Activated T-helper 1 cell treated with anti-CD3 and anti-CD28 coated beads, Interleukin-12 subunit alpha, Interleukin-12 subunit beta, Interleukin-2, Interleukin-4 antibody, amounts not matched to agents 30 ng/mL and 10 ng/mL and 1 ng/mL, durations not matched to agents 14 hours and 24 hours and 36 hours (primary cell): Measurements from ENCODE around the gene EPHX1. TPM values are rescaled to one million over a fixed set of nuclear protein-coding genes. Genes with fewer than 3 reads are reported as not detected.

Source experiments
- DNase-seq: peaks from one replicate; pipeline ENCODE4 v3.0.0; 2021; ENCODE audit warnings: low spot score
- H3K27ac Mint-ChIP-seq: one replicate; pipeline ENCODE4 v1.8.0; 2021; ENCODE audit warnings: mild to moderate bottlenecking, mixed read lengths
- H3K27me3 Mint-ChIP-seq: one replicate; pipeline ENCODE4 v1.8.0; 2022; ENCODE audit warnings: mild to moderate bottlenecking, moderate library complexity, mixed read lengths; ENCODE audit not compliant: insufficient read depth
- H3K36me3 Mint-ChIP-seq: one replicate; pipeline ENCODE4 v1.8.0; 2021; ENCODE audit warnings: low read depth, mixed read lengths
- H3K4me1 Mint-ChIP-seq: one replicate; pipeline ENCODE4 v1.8.0; 2021; ENCODE audit warnings: low read depth, mixed read lengths
- H3K4me3 Mint-ChIP-seq: one replicate; pipeline ENCODE4 v1.8.0; 2021; ENCODE audit warnings: mild to moderate bottlenecking, moderate library complexity, mixed read lengths
- H3K9me3 Mint-ChIP-seq: one replicate; pipeline ENCODE4 v1.8.0; 2021; ENCODE audit warnings: mixed read lengths
- intact Hi-C: fragments of 100-400 bp; cut with micrococcal nuclease; formaldehyde crosslinking; loops from one replicate; pipeline ENCODE4 v1.15.1; 2024
- total RNA-seq: library from RNA; stranded (reverse); gene quantifications from 2 replicates; pipeline ENCODE4 v1.2.3, GENCODE V29; 2022

The EPHX1 gene
- total RNA-seq, 1 donor from 2014 or later = 1.6 TPM

GRCh38 chr1:225870911-225871310 is 61.0 kb downstream of the EPHX1 start:
- H3K4me1 Mint-ChIP-seq = peaks cover 13% of the 10 kb centered on the region
- no peaks in the 10 kb centered on the region for H3K9me3 Mint-ChIP-seq
- H3K36me3 Mint-ChIP-seq = peaks cover 44% of the 10 kb centered on the region
- intact Hi-C loops = no loop called here
- DNase-seq = no peak
- H3K4me3 Mint-ChIP-seq = no peak overlapping the region
- H3K27me3 Mint-ChIP-seq = no peaks in the 10 kb centered on the region
- no peak overlapping the region for H3K27ac Mint-ChIP-seq

GRCh38 chr1:225871359-225872074 is 61.6 kb downstream of the EPHX1 start:
- no peak for DNase-seq
- Mint-ChIP-seq H3K9me3 (no peaks in the 10 kb centered on the region), H3K4me3 (no peak overlapping the region), H3K27ac (no peak overlapping the region), H3K36me3 (peaks cover 45% of the 10 kb centered on the region), H3K27me3 (no peaks in the 10 kb centered on the region), H3K4me1 (peaks cover 7% of the 10 kb centered on the region)
- intact Hi-C loops = no loop called here

- Mint-ChIP-seq H3K27me3 (no peaks in the 10 kb centered on the region), H3K36me3 (peaks cover 46% of the 10 kb centered on the region), H3K9me3 (no peaks in the 10 kb centered on the region), H3K27ac (no peak overlapping the region), H3K4me3 (no peak overlapping the region), H3K4me1 (peaks cover 4% of the 10 kb centered on the region)
- intact Hi-C loops = no loop called here
- no peak for DNase-seq
Measured at GRCh38 chr1:225872075-225872430, 62.1 kb downstream of the EPHX1 start.

- Mint-ChIP-seq H3K36me3 (peaks cover 47% of the 10 kb centered on the region), H3K4me3 (no peak overlapping the region), H3K4me1 (peaks cover 16% of the 10 kb centered on the region), H3K27ac (no peak overlapping the region), H3K27me3 (no peaks in the 10 kb centered on the region), H3K9me3 (no peaks in the 10 kb centered on the region)
- no peak for DNase-seq
- intact Hi-C loops = no loop called here
Measured at GRCh38 chr1:225873281-225873850, 63.4 kb downstream of the EPHX1 start.

- no peaks in the 10 kb centered on the region for H3K27me3 Mint-ChIP-seq
- H3K9me3 Mint-ChIP-seq = no peaks in the 10 kb centered on the region
- H3K27ac Mint-ChIP-seq = no peak overlapping the region
- intact Hi-C loops = no loop called here
- no peak for DNase-seq
- H3K4me3 Mint-ChIP-seq = no peak overlapping the region
- peaks cover 45% of the 10 kb centered on the region for H3K36me3 Mint-ChIP-seq
- peaks cover 25% of the 10 kb centered on the region for H3K4me1 Mint-ChIP-seq
Measured at GRCh38 chr1:225874431-225874830, 64.5 kb downstream of the EPHX1 start.

GRCh38 chr1:225875044-225875815 is 65.3 kb downstream of the EPHX1 start:
- H3K27ac Mint-ChIP-seq = no peak overlapping the region
- DNase-seq = no peak

GRCh38 chr1:225876900-225877510 is 67.1 kb downstream of the EPHX1 start:
- Mint-ChIP-seq H3K9me3 (no peaks in the 10 kb centered on the region), H3K4me1 (peaks cover 45% of the 10 kb centered on the region), H3K36me3 (peaks cover 27% of the 10 kb centered on the region), H3K27ac (no peak overlapping the region), H3K4me3 (no peak overlapping the region), H3K27me3 (no peaks in the 10 kb centered on the region)
- intact Hi-C loops = loop anchor here (5.0 kb wide), 1 partner anchor 1375 kb away; no protein-coding TSS in a partner anchor
- DNase-seq = no peak

More at GRCh38 chr1:225875044-225875815, 65.3 kb downstream of the EPHX1 start:
- Mint-ChIP-seq H3K4me3 (no peak overlapping the region), H3K36me3 (peaks cover 43% of the 10 kb centered on the region), H3K4me1 (peaks cover 33% of the 10 kb centered on the region), H3K27me3 (no peaks in the 10 kb centered on the region), H3K9me3 (no peaks in the 10 kb centered on the region)
- intact Hi-C loops = loop anchor here (5.0 kb wide), 1 partner anchor 1373 kb away; no protein-coding TSS in a partner anchor

GRCh38 chr1:225877580-225877979 is 67.7 kb downstream of the EPHX1 start:
- Mint-ChIP-seq H3K4me1 (peaks cover 45% of the 10 kb centered on the region), H3K9me3 (no peaks in the 10 kb centered on the region), H3K4me3 (peak overlapping the region; percentile 55), H3K27me3 (no peaks in the 10 kb centered on the region), H3K27ac (no peak overlapping the region), H3K36me3 (peaks cover 27% of the 10 kb centered on the region)
- no peak for DNase-seq
- intact Hi-C loops = loop anchor here (5.0 kb wide), 1 partner anchor 1375 kb away; no protein-coding TSS in a partner anchor

GRCh38 chr1:225878282-225878681 is 68.4 kb downstream of the EPHX1 start:
- DNase-seq = no peak
- Mint-ChIP-seq H3K4me3 (no peak overlapping the region), H3K27ac (peak overlapping the region; percentile 48), H3K9me3 (no peaks in the 10 kb centered on the region), H3K36me3 (peaks cover 27% of the 10 kb centered on the region), H3K4me1 (peaks cover 47% of the 10 kb centered on the region), H3K27me3 (peaks cover 2% of the 10 kb centered on the region)
- intact Hi-C loops = loop anchor here (5.0 kb wide), 1 partner anchor 1376 kb away; no protein-coding TSS in a partner anchor

GRCh38 chr1:225879521-225880221 is 69.7 kb downstream of the EPHX1 start:
- no peak overlapping the region for H3K27ac Mint-ChIP-seq
- peaks cover 22% of the 10 kb centered on the region for H3K36me3 Mint-ChIP-seq
- H3K4me3 Mint-ChIP-seq = peak overlapping the region; percentile 86
- intact Hi-C loops = loop anchor here (5.0 kb wide), 1 partner anchor 1377 kb away; no protein-coding TSS in a partner anchor
- H3K4me1 Mint-ChIP-seq = peaks cover 55% of the 10 kb centered on the region
- H3K9me3 Mint-ChIP-seq = no peaks in the 10 kb centered on the region
- peaks cover 9% of the 10 kb centered on the region for H3K27me3 Mint-ChIP-seq
- DNase-seq = no peak

GRCh38 chr1:225880222-225880588 is 70.3 kb downstream of the EPHX1 start:
- peaks cover 55% of the 10 kb centered on the region for H3K4me1 Mint-ChIP-seq
- intact Hi-C loops = no loop called here
- H3K27me3 Mint-ChIP-seq = peaks cover 10% of the 10 kb centered on the region
- H3K4me3 Mint-ChIP-seq = peak overlapping the region; percentile 86
- no peak for DNase-seq
- H3K9me3 Mint-ChIP-seq = no peaks in the 10 kb centered on the region
- H3K36me3 Mint-ChIP-seq = peaks cover 22% of the 10 kb centered on the region
- no peak overlapping the region for H3K27ac Mint-ChIP-seq

GRCh38 chr1:225880636-225881035 is 70.7 kb downstream of the EPHX1 start:
- Mint-ChIP-seq H3K4me1 (peaks cover 55% of the 10 kb centered on the region), H3K9me3 (no peaks in the 10 kb centered on the region), H3K36me3 (peaks cover 22% of the 10 kb centered on the region), H3K27me3 (peaks cover 14% of the 10 kb centered on the region), H3K4me3 (peak overlapping the region; percentile 86), H3K27ac (no peak overlapping the region)
- no peak for DNase-seq
- intact Hi-C loops = loop anchor here (1.0 kb wide), 3 partner anchors 14 to 103 kb away; partner anchors contain the start of gene SRP9
